GM23248 (cell line): Measurements from ENCODE around the gene MADCAM1.

ENCODE experiments used
- EZH2 ChIP-seq: fragments of 200-600 bp; sonication (generic); IDR thresholded peaks from 2 replicates; pipeline ENCODE4 v1.6.1; 2018; ENCODE audit warnings: antibody characterized with exemption, mild to moderate bottlenecking; ENCODE audit not compliant: insufficient read depth, poor library complexity, severe bottlenecking
- EZH2phosphoT487 ChIP-seq: fragments of 200-600 bp; sonication (generic); IDR thresholded peaks from 2 replicates; pipeline ENCODE4 v1.6.1; 2018; ENCODE audit warnings: antibody characterized with exemption, moderate library complexity, mild to moderate bottlenecking, low read depth; ENCODE audit not compliant: insufficient read depth

DNA sequence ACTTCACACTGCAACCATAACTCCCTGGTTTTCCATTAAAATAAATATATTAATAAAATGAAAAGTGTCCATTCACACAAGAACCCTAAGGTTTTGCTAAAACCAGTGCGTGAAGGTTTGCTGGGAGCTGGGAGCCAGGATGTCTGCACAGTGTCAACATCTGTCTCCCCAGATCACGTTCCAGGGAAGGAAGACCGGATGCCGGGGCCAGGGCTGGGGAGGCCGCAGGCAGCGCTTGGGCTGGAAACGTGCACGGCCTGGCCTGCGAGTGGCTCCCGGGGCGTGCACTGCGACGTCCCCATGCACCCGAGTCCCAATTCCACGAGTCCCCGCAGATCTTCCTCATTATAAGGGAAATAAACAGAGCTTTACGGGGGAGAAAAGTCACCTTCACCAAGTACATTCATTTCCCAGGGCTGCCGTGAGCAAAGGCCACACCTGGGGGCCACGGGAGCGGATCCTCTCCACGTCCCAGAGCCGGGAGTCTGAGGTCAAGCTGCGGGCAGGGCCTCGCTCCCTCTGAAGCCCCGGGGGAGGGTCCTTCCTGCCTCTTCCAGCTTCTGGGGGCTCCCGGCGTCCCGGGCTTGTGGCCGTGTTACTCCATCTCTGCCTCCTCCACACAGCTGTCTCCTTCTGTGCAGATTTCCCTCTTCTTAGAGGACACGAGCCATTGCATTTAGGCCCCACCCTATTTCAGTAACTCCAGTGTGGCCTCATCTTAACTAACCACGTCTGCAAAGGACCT, 48.3 kb upstream of the MADCAM1 start:
- TF ChIP-seq EZH2 (no peak), EZH2phosphoT487 (no peak)
